ENCODE measurements around the gene PKP3.
A peak's percentile ranks its signal among the peaks of the same experiment; 100 is the strongest.
"Not testable (repeated sequence)": the region's sequence is repeated elsewhere in the genome, so short reads cannot be mapped to it uniquely, and the experiment has no call there.

PKP3 gene

GRCh38 chr11:429931-430456, 36.0 kb downstream of the PKP3 start:
- Mint-ChIP-seq H3K4me3 (no peak overlapping the region), H3K27me3 (no peaks in the 10 kb centered on the region), H3K36me3 (peaks cover 4% of the 10 kb centered on the region), H3K27ac (no peak overlapping the region), H3K9me3 (ENCODE audit: low read depth) (no peaks in the 10 kb centered on the region), H3K4me1 (ENCODE audit: low read depth) (no peaks in the 10 kb centered on the region)

GRCh38 chr11:431921-432320, 37.9 kb downstream of the PKP3 start:
- Mint-ChIP-seq H3K27me3 (no peaks in the 10 kb centered on the region), H3K4me3 (no peak overlapping the region), H3K27ac (no peak overlapping the region), H3K9me3 (ENCODE audit: low read depth) (no peaks in the 10 kb centered on the region), H3K36me3 (no peaks in the 10 kb centered on the region), H3K4me1 (ENCODE audit: low read depth) (no peaks in the 10 kb centered on the region)

- Mint-ChIP-seq H3K4me1 (ENCODE audit: low read depth) (peaks cover 3% of the 10 kb centered on the region), H3K36me3 (no peaks in the 10 kb centered on the region), H3K27ac (no peak overlapping the region), H3K4me3 (no peak overlapping the region), H3K27me3 (no peaks in the 10 kb centered on the region), H3K9me3 (ENCODE audit: low read depth) (no peaks in the 10 kb centered on the region)
Observed at GRCh38 chr11:432501-433100, 38.6 kb downstream of the PKP3 start.

- H3K27me3 Mint-ChIP-seq = no peaks in the 10 kb centered on the region
- no peaks in the 10 kb centered on the region for H3K9me3 Mint-ChIP-seq (ENCODE audit: low read depth)
- H3K4me1 Mint-ChIP-seq (ENCODE audit: low read depth) = peaks cover 3% of the 10 kb centered on the region
- no peak overlapping the region for H3K4me3 Mint-ChIP-seq
- H3K27ac Mint-ChIP-seq = no peak overlapping the region
- no peaks in the 10 kb centered on the region for H3K36me3 Mint-ChIP-seq
Observed at GRCh38 chr11:433111-433510, 39.1 kb downstream of the PKP3 start.

GRCh38 chr11:433641-434040, 39.6 kb downstream of the PKP3 start:
- Mint-ChIP-seq H3K27ac (no peak overlapping the region), H3K4me1 (ENCODE audit: low read depth) (peaks cover 6% of the 10 kb centered on the region), H3K27me3 (no peaks in the 10 kb centered on the region), H3K4me3 (no peak overlapping the region), H3K9me3 (ENCODE audit: low read depth) (no peaks in the 10 kb centered on the region), H3K36me3 (no peaks in the 10 kb centered on the region)

GRCh38 chr11:434496-434895, 40.5 kb downstream of the PKP3 start:
- Mint-ChIP-seq H3K4me3 (no peak overlapping the region), H3K36me3 (no peaks in the 10 kb centered on the region), H3K27ac (no peak overlapping the region), H3K4me1 (ENCODE audit: low read depth) (peaks cover 7% of the 10 kb centered on the region), H3K9me3 (ENCODE audit: low read depth) (no peaks in the 10 kb centered on the region), H3K27me3 (no peaks in the 10 kb centered on the region)

GRCh38 chr11:434999-435740, 41.2 kb downstream of the PKP3 start:
- H3K27me3 Mint-ChIP-seq; H3K4me3 Mint-ChIP-seq; H3K27ac Mint-ChIP-seq; H3K9me3 Mint-ChIP-seq (ENCODE audit: low read depth); H3K36me3 Mint-ChIP-seq: not testable (repeated sequence)
- H3K4me1 Mint-ChIP-seq (ENCODE audit: low read depth) = peaks cover 12% of the 10 kb centered on the region

- Mint-ChIP-seq H3K36me3 (no peaks in the 10 kb centered on the region), H3K27me3 (no peaks in the 10 kb centered on the region), H3K27ac (no peak overlapping the region), H3K4me3 (no peak overlapping the region), H3K9me3 (ENCODE audit: low read depth) (no peaks in the 10 kb centered on the region), H3K4me1 (ENCODE audit: low read depth) (peaks cover 20% of the 10 kb centered on the region)
Observed at GRCh38 chr11:437228-437870, 43.3 kb downstream of the PKP3 start.

GRCh38 chr11:438101-438844, 44.3 kb downstream of the PKP3 start:
- Mint-ChIP-seq H3K4me3 (no peak overlapping the region), H3K4me1 (ENCODE audit: low read depth) (peaks cover 20% of the 10 kb centered on the region), H3K36me3 (no peaks in the 10 kb centered on the region), H3K27me3 (no peaks in the 10 kb centered on the region), H3K27ac (no peak overlapping the region), H3K9me3 (ENCODE audit: low read depth) (no peaks in the 10 kb centered on the region)

GRCh38 chr11:439315-440064, 45.5 kb downstream of the PKP3 start:
- H3K4me3 Mint-ChIP-seq = peak overlapping the region; percentile 54
- H3K27ac Mint-ChIP-seq = no peak overlapping the region
- no peaks in the 10 kb centered on the region for H3K27me3 Mint-ChIP-seq
- no peaks in the 10 kb centered on the region for H3K9me3 Mint-ChIP-seq (ENCODE audit: low read depth)
- H3K36me3 Mint-ChIP-seq = no peaks in the 10 kb centered on the region
- peaks cover 20% of the 10 kb centered on the region for H3K4me1 Mint-ChIP-seq (ENCODE audit: low read depth)

- Mint-ChIP-seq H3K9me3 (ENCODE audit: low read depth) (no peaks in the 10 kb centered on the region), H3K36me3 (no peaks in the 10 kb centered on the region), H3K4me3 (peak overlapping the region; percentile 75), H3K27ac (no peak overlapping the region), H3K4me1 (ENCODE audit: low read depth) (peaks cover 20% of the 10 kb centered on the region), H3K27me3 (no peaks in the 10 kb centered on the region)
Observed at GRCh38 chr11:440065-441042, 46.3 kb downstream of the PKP3 start.

- no peaks in the 10 kb centered on the region for H3K27me3 Mint-ChIP-seq
- peaks cover 20% of the 10 kb centered on the region for H3K4me1 Mint-ChIP-seq (ENCODE audit: low read depth)
- H3K4me3 Mint-ChIP-seq = peak overlapping the region; percentile 75
- no peaks in the 10 kb centered on the region for H3K9me3 Mint-ChIP-seq (ENCODE audit: low read depth)
- no peaks in the 10 kb centered on the region for H3K36me3 Mint-ChIP-seq
- no peak overlapping the region for H3K27ac Mint-ChIP-seq
Observed at GRCh38 chr11:441043-441417, 47.0 kb downstream of the PKP3 start.

- peak within 1 kb of the TSS; percentile 16 for H3K27ac Mint-ChIP-seq
- H3K4me3 Mint-ChIP-seq = peak within 1 kb of the TSS; percentile 75
- peaks cover 20% of the 10 kb centered on the region for H3K4me1 Mint-ChIP-seq (ENCODE audit: low read depth)
- H3K36me3 Mint-ChIP-seq = no peaks in the 10 kb centered on the region
- H3K9me3 Mint-ChIP-seq (ENCODE audit: low read depth) = no peaks in the 10 kb centered on the region
- no peaks in the 10 kb centered on the region for H3K27me3 Mint-ChIP-seq
Observed at GRCh38 chr11:441418-442274, 47.6 kb downstream of the PKP3 start, which contains the start of gene ANO9. TSS of gene ANO9 (minus strand) at chr11:442011. CDS start at chr11:441926, 85 bp downstream.
